Stimulated activated CD4-positive, alpha-beta T cell treated with anti-CD3 and anti-CD28 coated beads, Interleukin-4, amount 100 ng/mL, for 4 hours (primary cell): ENCODE data around the gene KAT14.
"Not testable (repeated sequence)": the region's sequence is repeated elsewhere in the genome, so short reads cannot be mapped to it uniquely, and the experiment has no call there.

Experiments used
- DNase-seq, 2 experiments: peaks; one replicate each; pipeline ENCODE4 v3.0.0-alpha.2; 2020

KAT14 gene

GRCh38 chr20:18156045-18156444 lies 18.4 kb downstream of the KAT14 start:
- DNase-seq = no peak

DNA sequence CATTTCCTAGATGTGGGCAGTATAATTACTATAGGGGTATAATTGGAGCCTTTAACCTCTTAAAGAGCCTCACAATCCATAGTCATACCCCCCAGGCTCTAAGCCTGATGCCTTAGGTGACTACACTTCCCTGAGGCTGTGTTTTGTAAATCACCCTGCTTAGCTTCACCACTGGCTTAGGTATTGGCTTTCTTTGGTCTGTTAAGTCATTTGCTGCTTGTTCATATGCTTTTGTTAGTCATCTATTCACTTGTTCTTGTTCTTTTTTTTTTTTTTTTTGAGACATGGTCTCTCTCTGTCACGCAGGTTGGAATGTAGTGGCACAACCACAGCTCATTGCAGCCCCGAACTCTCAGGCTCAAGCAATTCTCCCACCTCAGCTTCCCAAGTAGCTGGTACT lies 26.7 kb downstream of the KAT14 start:
- DNase-seq = no peak

- DNase-seq = no peak
Measured at GRCh38 chr20:18165553-18165952, 27.9 kb downstream of the KAT14 start.

GRCh38 chr20:18166241-18166881 lies 28.7 kb downstream of the KAT14 start:
- DNase-seq = no peak

GRCh38 chr20:18166950-18167349 lies 29.3 kb downstream of the KAT14 start:
- no peak for DNase-seq

- DNase-seq = no peak
Measured at GRCh38 chr20:18172379-18172778, 34.7 kb downstream of the KAT14 start.

GRCh38 chr20:18174906-18175683 lies 37.4 kb downstream of the KAT14 start:
- no peak for DNase-seq

GRCh38 chr20:18176318-18176785 lies 38.7 kb downstream of the KAT14 start:
- DNase-seq = no peak

GRCh38 chr20:18180366-18180765 lies 42.7 kb downstream of the KAT14 start:
- DNase-seq = not testable (repeated sequence)

DNA sequence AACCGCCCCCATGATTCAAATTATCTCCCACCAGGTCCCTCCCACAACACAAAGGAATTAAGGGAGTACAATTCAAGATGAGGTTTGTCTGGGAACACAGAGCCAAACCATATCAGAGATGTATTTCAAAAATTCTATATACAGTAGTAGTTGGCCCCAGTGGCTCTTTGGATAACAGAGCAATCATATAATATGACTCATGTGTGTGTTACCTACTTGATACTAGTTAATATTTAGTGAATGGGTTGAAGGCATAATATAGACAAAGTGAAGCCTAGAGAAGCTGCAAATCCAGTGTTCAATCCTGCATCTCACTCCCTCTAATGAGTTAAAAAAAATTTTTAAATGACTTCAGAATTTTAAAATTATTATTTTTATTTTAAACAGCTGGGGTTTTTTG lies 43.2 kb downstream of the KAT14 start:
- no peak for DNase-seq

DNA sequence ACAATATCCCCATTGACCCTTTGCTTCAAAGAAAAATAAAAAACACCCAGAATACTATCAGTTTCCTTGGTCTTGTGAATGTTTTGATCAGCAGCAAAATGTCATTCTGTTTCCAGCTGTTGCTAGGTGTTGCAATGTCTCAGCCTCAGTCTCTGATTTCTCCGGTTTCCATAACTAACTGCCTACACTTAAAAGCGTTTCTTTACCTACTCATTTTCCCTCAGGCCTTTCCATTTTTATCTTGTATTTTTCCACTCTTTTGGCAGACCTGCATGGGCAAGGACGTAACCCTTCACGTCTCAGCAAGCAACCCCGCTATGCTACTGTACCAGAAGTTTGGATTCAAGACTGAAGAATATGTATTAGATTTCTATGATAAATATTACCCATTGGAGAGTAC lies 49.4 kb downstream of the KAT14 start:
- no peak for DNase-seq

- DNase-seq = no peak
Measured at GRCh38 chr20:18188434-18188833, 50.8 kb downstream of the KAT14 start.

- no peak for DNase-seq
Measured at GRCh38 chr20:18190338-18191233, 52.9 kb downstream of the KAT14 start.

DNA sequence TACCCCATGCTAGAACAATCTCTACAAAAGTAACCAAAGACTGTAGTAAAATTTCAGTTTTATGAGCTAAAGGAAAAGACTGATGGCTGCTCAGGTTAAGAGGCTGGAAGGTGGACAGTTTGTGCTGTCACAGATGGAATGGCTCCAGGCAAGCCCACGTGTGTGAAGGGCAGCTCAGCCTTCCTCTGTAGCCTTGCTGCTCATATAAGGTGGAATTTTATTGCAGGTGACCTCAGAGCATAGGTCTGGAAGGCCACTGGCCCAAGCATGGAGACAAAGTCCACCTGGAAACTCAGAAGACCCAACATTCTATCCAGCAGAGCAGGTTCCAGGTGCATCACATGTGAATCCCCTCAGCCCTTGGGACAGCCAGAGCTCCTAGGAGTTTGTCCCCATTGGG lies 53.6 kb downstream of the KAT14 start:
- DNase-seq = no peak

DNA sequence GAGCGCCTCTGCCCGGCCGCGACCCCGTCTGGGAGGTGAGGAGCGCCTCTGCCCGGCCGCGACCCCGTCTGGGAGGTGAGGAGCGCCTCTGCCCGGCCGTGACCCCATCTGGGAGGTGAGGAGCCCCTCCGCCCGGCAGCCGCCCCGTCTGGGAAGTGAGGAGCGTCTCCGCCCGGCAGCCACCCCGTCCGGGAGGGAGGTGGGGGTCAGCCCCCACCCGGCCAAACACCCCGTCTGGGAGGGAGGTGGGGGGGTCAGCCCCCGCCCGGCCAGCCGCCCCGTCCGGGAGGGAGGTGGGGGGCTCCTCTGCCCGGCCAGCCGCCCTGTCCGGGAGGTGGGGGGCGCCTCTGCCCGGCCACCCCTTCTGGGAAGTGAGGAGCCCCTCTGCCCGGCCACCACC lies 56.8 kb downstream of the KAT14 start:
- DNase-seq = not testable (repeated sequence)

DNA sequence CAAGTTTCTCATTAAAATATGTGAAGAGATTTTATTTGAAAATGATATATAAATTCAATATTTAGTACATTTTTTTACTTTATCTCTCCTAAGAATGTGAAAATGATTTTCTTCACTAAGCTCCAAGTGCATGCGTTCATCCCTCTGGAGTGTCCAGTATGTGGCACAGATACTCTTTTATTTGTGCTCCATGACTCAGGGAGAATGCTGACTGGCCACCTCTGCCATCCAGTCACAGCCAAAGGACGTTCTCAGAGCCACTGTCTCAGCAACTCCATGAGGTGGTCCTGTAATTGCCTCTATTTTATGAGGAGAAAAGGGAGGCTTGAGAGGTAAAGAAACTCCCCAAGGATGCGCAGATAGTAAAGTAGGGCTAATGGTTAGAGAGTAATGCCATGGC lies 58.3 kb downstream of the KAT14 start:
- DNase-seq = no peak

GRCh38 chr20:18197382-18198070 lies 59.9 kb downstream of the KAT14 start:
- no peak for DNase-seq

- no peak for DNase-seq
Measured at GRCh38 chr20:18202966-18203365, 65.3 kb downstream of the KAT14 start.

GRCh38 chr20:18203700-18204099 lies 66.0 kb downstream of the KAT14 start:
- DNase-seq = not testable (repeated sequence)

DNA sequence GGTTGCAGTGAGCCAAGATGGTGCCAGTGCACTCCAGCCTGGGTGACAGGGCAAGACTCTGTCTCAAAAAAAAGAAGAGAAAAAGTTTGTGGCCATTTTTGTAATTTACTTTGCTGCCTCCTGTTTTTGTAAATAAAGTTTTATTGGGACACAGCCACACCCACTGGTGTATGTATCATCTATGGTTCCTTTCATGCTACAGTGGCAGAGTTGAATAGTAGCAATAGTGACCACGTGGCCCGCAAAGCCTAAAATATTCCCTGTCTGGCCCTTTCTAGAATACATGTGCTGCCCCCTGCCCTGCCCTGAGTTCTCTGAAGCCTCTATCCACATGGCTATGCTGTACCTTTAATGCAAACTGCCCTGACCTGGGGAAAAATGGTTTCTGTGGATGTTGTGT lies 75.3 kb downstream of the KAT14 start:
- no peak for DNase-seq

GRCh38 chr20:18215566-18215965 lies 77.9 kb downstream of the KAT14 start:
- no peak for DNase-seq

DNA sequence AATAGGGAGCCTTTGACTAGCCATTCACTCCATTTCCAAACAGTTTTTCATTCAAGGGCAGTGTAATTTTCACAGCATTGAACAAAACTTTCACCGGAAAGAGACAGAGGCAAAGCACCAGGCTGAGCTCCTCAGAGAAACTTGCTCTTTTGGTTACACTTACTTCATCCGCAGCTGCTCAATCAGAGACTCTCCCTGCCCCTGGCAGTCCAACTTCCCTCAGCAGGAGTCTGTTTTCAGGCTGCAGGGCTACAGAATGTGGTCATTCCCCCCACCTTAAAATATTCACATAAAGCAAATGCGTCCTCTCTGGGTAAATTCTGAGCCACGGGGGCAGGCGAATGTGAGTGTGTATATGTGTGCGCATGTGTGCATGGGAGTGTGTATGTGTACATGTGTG lies 80.6 kb downstream of the KAT14 start:
- no peak for DNase-seq

- no peak for DNase-seq
Measured at GRCh38 chr20:18223409-18223808, 85.7 kb downstream of the KAT14 start.
